PC-3 (cell line): Measurements from ENCODE around the gene DAND5. TPM values are rescaled to one million over a fixed set of nuclear protein-coding genes. Genes with fewer than 3 reads are reported as not detected.

Experiments
- ATAC-seq: fragments of 200-7000 bp; cut with Tn5 transposase; 2 replicates; pipeline ENCODE4 v1.9.1; 2020; ENCODE audit warnings: mild to moderate bottlenecking, moderate library complexity
- BruUV-seq: library from RNA; stranded (reverse); fragments of 400-500 nt; replicated peaks from 2 replicates; lab custom pipeline; 2021; lab: Mats Ljungman, UMichigan
- CTCF ChIA-PET: fragments of 300-600 bp; sonication (Branson Sonifier 250); formaldehyde crosslinking; loops from one replicate; lab custom pipeline; 2022; ENCODE audit warnings: antibody characterized with exemption; lab: Charles Lee
- POLR2A ChIA-PET: fragments of 300-600 bp; sonication (Branson Sonifier 250); formaldehyde crosslinking; loops from one replicate; lab custom pipeline; 2022; ENCODE audit warnings: antibody characterized with exemption; ENCODE audit not compliant: unreplicated experiment; lab: Charles Lee
- DNase-seq: peaks from one replicate; pipeline ENCODE4 v3.0.0-alpha.2; 2015
- H2AFZ ChIP-seq: fragments of 300-600 bp; sonication (generic); 2 replicates; pipeline ENCODE4 v1.6.0; 2016; ENCODE audit warnings: antibody characterized with exemption, low read length
- H3F3A ChIP-seq: fragments of 300-600 bp; sonication (generic); one replicate; pipeline ENCODE4 v1.6.0; 2017; ENCODE audit warnings: antibody characterized with exemption, low read length, control low read depth, mild to moderate bottlenecking; ENCODE audit not compliant: unreplicated experiment
- H3K27ac ChIP-seq: fragments of 300-600 bp; sonication (generic); 2 replicates; pipeline ENCODE4 v1.5.1; 2016; ENCODE audit warnings: mild to moderate bottlenecking, low read length
- H3K27me3 ChIP-seq: fragments of 300-600 bp; sonication (generic); 2 replicates; pipeline ENCODE4 v1.6.1; 2016; ENCODE audit warnings: low read length, mixed read lengths
- H3K36me3 ChIP-seq: fragments of 300-600 bp; sonication (generic); 2 replicates; pipeline ENCODE4 v1.6.1; 2016; ENCODE audit warnings: low read depth, mixed run types, low read length, mixed read lengths
- H3K4me1 ChIP-seq: fragments of 300-600 bp; sonication (generic); 2 replicates; pipeline ENCODE4 v1.5.1; 2016; ENCODE audit warnings: low read length; ENCODE audit not compliant: insufficient read depth
- H3K4me2 ChIP-seq: fragments of 300-600 bp; sonication (generic); 2 replicates; pipeline ENCODE4 v1.6.0; 2016; ENCODE audit warnings: low read length
- H3K4me3 ChIP-seq: fragments of 300-600 bp; sonication (generic); 2 replicates; pipeline ENCODE4 v1.5.1; 2016; ENCODE audit warnings: mild to moderate bottlenecking, low read length, mixed read lengths
- H3K79me2 ChIP-seq: fragments of 300-600 bp; sonication (generic); 2 replicates; pipeline ENCODE4 v1.6.1; 2017; ENCODE audit warnings: low read length, mixed read lengths
- H3K9ac ChIP-seq: fragments of 300-600 bp; sonication (generic); 2 replicates; pipeline ENCODE4 v1.6.0; 2016; ENCODE audit warnings: mild to moderate bottlenecking, low read length
- H3K9me2 ChIP-seq: fragments of 300-600 bp; sonication (generic); replicated peaks from 2 replicates; pipeline ENCODE4 v1.6.1; 2016; ENCODE audit warnings: mixed run types, low read length, mixed read lengths
- H3K9me3 ChIP-seq: fragments of 300-600 bp; sonication (generic); 2 replicates; pipeline ENCODE4 v1.6.1; 2016; ENCODE audit warnings: low read length, mixed read lengths
- H4K20me1 ChIP-seq: fragments of 300-600 bp; sonication (generic); 2 replicates; pipeline ENCODE4 v1.6.1; 2016; ENCODE audit warnings: low read length, mixed read lengths
- CTCF ChIP-seq: fragments of 300-600 bp; sonication (generic); conservative IDR thresholded peaks from 2 replicates; pipeline ENCODE4 v1.5.1; 2017; ENCODE audit warnings: antibody characterized with exemption, low read depth, mild to moderate bottlenecking, low read length
- EZH2 ChIP-seq: fragments of 300-600 bp; sonication (generic); IDR thresholded peaks from one replicate; pipeline ENCODE4 v1.6.1; 2017; ENCODE audit warnings: antibody characterized with exemption, mild to moderate bottlenecking, low read length; ENCODE audit not compliant: unreplicated experiment
- EZH2phosphoT487 ChIP-seq: fragments of 300-600 bp; sonication (generic); IDR thresholded peaks from 2 replicates; pipeline ENCODE4 v1.6.1; 2018; ENCODE audit warnings: mild to moderate bottlenecking, antibody characterized with exemption, low read length, borderline replicate concordance
- intact Hi-C: fragments of 100-400 bp; cut with micrococcal nuclease; formaldehyde crosslinking; loops from 2 replicates; pipeline ENCODE4 v1.9.0; 2023
- total RNA-seq: library from RNA; depleted of rRNA; stranded (reverse); fragments of >200 nt; gene quantifications from 2 replicates; pipeline ENCODE4 v1.2.3, GENCODE V29; 2014

The DAND5 gene
- total RNA-seq, 1 experiment from 2014 or later: 0.55 TPM

GRCh38 chr19:12995596-12996405 is 26.4 kb downstream of the DAND5 start:
- ATAC-seq: peak; percentile 33

DNA sequence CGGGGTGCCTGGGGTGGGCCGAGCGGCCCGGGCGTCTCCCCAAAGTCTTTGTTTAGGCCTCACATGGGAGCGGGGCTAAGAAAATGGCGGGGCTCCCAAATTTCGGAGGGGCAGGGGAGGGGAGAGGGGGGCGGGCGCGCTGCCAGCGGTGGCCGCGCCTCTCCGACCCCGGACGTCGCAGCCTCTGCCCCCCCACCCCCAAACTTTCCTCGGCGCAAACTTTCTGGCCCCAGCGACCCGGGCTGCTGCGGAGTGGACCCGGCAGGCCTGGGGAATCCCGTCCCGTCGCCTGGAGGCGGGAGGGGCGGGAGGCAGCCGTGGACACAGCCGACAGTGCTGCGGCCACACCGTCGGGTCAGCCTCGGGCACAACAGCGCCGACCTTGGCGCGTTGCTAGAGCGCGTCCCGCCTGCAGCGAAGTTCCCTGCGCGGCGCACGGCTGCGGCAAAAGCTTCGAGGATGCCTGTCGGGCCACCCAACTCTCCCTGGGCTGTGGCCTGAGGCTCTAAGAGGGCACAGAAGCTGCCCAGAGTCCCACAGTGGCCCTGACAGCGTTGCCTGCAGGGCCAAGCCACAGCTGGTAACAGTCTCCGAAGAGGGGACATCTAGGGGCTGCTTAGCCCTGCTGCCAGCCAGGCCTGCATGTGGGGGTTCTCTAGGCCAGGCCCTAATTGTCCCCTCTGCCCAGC is 27.2 kb downstream of the DAND5 start:
- intact Hi-C loops: loop anchor here (1.0 kb wide), 1 partner anchor 17 kb away; no protein-coding TSS in a partner anchor
- no peaks in the 10 kb centered on the region for H3F3A ChIP-seq
- peak overlapping the region; percentile 98 for H3K4me3 ChIP-seq
- H3K9me2 ChIP-seq: no peaks in the 10 kb centered on the region
- H3K9ac ChIP-seq: peak overlapping the region; percentile 80
- peak overlapping the region; percentile 77 for H2AFZ ChIP-seq
- H3K36me3 ChIP-seq: peaks cover 4% of the 10 kb centered on the region; the same call in 1 of the 2 replicates
- CTCF ChIA-PET: interaction anchor here (0.6 kb wide), 1 partner anchor 682 kb away, joined by 3 read pairs; no protein-coding TSS in a partner anchor
- H3K4me2 ChIP-seq: peak overlapping the region; percentile 88
- no peaks in the 10 kb centered on the region for H3K27me3 ChIP-seq
- POLR2A ChIA-PET: no interaction called here
- H4K20me1 ChIP-seq: no peaks in the 10 kb centered on the region
- H3K79me2 ChIP-seq: peaks cover 58% of the 10 kb centered on the region
- DNase-seq (peak; percentile 58), ATAC-seq (peak; percentile 62)
- no peak for TF ChIP-seq EZH2phosphoT487
- TF ChIP-seq CTCF: 0 out of 2 replicates have a peak, but pooled peaks have one; percentile 29
- no peak for TF ChIP-seq EZH2
- no TSS peak for BruUV-seq
- no peaks in the 10 kb centered on the region for H3K9me3 ChIP-seq
- peaks cover 14% of the 10 kb centered on the region for H3K4me1 ChIP-seq
- peak overlapping the region; percentile 14; the same call in 1 of the 2 replicates for H3K27ac ChIP-seq

More at GRCh38 chr19:12995596-12996405, 26.4 kb downstream of the DAND5 start:
- Histone ChIP-seq H2AFZ (peak overlapping the region; percentile 77), H3K4me2 (peak overlapping the region; percentile 88), H3K9me3 (no peaks in the 10 kb centered on the region), H4K20me1 (no peaks in the 10 kb centered on the region), H3K36me3 (peaks cover 4% of the 10 kb centered on the region; the same call in 1 of the 2 replicates), H3K79me2 (peaks cover 50% of the 10 kb centered on the region), H3K4me1 (peaks cover 14% of the 10 kb centered on the region), H3F3A (no peaks in the 10 kb centered on the region), H3K4me3 (peak overlapping the region; percentile 98), H3K9ac (peak overlapping the region; percentile 80), H3K27ac (peak overlapping the region; percentile 14; the same call in 1 of the 2 replicates), H3K27me3 (no peaks in the 10 kb centered on the region), H3K9me2 (no peaks in the 10 kb centered on the region)
- no TSS peak for BruUV-seq
- no peak for DNase-seq
- TF ChIP-seq EZH2 (no peak), EZH2phosphoT487 (no peak), CTCF (no peak)
- ChIA-PET CTCF (interaction anchor here (0.5 kb wide), 1 partner anchor 65 kb away, joined by 3 read pairs; no protein-coding TSS in a partner anchor), POLR2A (interaction anchor here (0.6 kb wide), 1 partner anchor 157 kb away, joined by 5 read pairs; no protein-coding TSS in a partner anchor)
- intact Hi-C loops: loop anchor here (1.0 kb wide), 1 partner anchor 18 kb away; no protein-coding TSS in a partner anchor
